SU-DHL-6 (cell line): ENCODE data around the gene KPNA1.

Source experiments
- EZH2phosphoT487 ChIP-seq: fragments of 200-600 bp; sonication (generic), shearing (Covaris generic); conservative IDR thresholded peaks from 2 replicates; pipeline ENCODE4 v1.6.1; 2018; ENCODE audit warnings: mild to moderate bottlenecking, antibody characterized with exemption, low read length, moderate library complexity, mixed read lengths
- TF ChIP-seq, protein P1 (sequence below): fragments of 200-600 bp; sonication (generic); IDR thresholded peaks from one replicate; pipeline ENCODE4 v1.5.1; 2017; ENCODE audit warnings: antibody characterized with exemption, mild to moderate bottlenecking, low read length, moderate library complexity; ENCODE audit not compliant: insufficient read depth, poor library complexity, severe bottlenecking

DNA sequence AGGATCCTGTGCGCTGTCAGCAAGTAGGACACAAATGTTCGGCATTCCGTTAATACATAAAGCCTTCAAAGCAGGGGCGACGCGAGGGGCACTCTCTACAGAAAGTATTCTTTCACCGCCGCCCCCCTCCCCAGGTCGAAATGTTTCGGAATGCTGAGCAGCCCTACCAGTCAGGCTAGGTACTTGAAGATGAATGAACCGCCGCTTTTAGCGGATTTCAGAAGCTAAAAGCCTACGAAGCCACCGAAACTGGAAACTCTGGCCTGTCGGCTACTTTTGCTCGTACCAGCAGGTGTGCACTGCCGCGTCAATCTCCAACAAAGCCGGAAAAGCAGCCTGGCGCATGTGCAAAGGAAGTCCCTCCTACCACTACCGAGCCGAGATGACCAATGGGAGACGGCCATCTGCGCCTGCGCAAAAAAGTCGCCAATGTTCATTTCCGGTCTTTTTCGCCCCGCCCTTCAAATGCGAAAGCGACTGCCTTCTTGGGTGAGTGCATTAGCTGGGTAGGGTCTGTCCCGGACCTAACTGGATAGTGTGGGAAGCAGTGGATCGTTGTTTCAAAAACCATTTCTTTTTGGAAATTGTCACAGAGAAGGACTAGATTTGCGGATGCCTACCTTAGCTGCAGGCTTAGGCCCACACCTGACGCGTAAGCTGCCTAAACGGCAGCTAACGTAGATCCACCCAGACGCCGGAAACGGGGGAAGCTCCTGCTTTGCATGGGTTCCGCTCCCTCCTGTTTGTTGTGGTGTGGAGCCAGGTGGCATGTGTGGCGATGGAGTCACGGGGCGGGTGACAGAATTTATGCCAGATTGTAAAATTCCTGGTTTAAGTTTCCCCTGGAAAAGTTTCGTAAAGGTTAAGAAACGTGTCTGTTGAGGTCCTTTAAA, 98.7 kb downstream of the KPNA1 start, which contains the start of gene WDR5B:
- TF ChIP-seq, protein P1, sequence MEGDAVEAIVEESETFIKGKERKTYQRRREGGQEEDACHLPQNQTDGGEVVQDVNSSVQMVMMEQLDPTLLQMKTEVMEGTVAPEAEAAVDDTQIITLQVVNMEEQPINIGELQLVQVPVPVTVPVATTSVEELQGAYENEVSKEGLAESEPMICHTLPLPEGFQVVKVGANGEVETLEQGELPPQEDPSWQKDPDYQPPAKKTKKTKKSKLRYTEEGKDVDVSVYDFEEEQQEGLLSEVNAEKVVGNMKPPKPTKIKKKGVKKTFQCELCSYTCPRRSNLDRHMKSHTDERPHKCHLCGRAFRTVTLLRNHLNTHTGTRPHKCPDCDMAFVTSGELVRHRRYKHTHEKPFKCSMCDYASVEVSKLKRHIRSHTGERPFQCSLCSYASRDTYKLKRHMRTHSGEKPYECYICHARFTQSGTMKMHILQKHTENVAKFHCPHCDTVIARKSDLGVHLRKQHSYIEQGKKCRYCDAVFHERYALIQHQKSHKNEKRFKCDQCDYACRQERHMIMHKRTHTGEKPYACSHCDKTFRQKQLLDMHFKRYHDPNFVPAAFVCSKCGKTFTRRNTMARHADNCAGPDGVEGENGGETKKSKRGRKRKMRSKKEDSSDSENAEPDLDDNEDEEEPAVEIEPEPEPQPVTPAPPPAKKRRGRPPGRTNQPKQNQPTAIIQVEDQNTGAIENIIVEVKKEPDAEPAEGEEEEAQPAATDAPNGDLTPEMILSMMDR = no peak
- TF ChIP-seq EZH2phosphoT487 = no peak
